GM12891 (cell line): ENCODE data around the gene DYNLL1.

ENCODE experiments used
- PAX5 ChIP-seq: IDR thresholded peaks from 2 replicates; pipeline ENCODE4 v1.6.1; 2011; ENCODE audit warnings: low read length, moderate library complexity, mild to moderate bottlenecking; ENCODE audit not compliant: insufficient read depth, severe bottlenecking
- POLR2A ChIP-seq: IDR thresholded peaks from 2 replicates; pipeline ENCODE4 v1.6.1; 2011; ENCODE audit warnings: low read depth, low read length, control low read depth
- POLR2AphosphoS5 ChIP-seq: IDR thresholded peaks from 2 replicates; pipeline ENCODE4 v1.6.1; 2011; ENCODE audit warnings: low read depth, low read length, control low read depth
- POU2F2 ChIP-seq: IDR thresholded peaks from 2 replicates; pipeline ENCODE4 v1.6.1; 2011; ENCODE audit warnings: low read depth, mild to moderate bottlenecking, control low read depth, low read length, moderate library complexity
- SPI1 ChIP-seq: IDR thresholded peaks from 2 replicates; pipeline ENCODE4 v1.6.1; 2011; ENCODE audit warnings: low read depth, low read length, control low read depth
- TAF1 ChIP-seq: IDR thresholded peaks from 2 replicates; pipeline ENCODE4 v1.6.1; 2011; ENCODE audit warnings: low read depth, low read length, control low read depth

- no peak for TF ChIP-seq POLR2A
- TF ChIP-seq POLR2AphosphoS5: no peak; the same call in 1 of the 2 replicates
- no peak for TF ChIP-seq TAF1
- no peak for TF ChIP-seq SPI1
- TF ChIP-seq POU2F2: no peak
- no peak for TF ChIP-seq PAX5
Measured at GRCh38 chr12:120457133-120457532, 38.8 kb upstream of the DYNLL1 start.
